Pancreas (tissue), 10 donors: ENCODE measurements around the gene UBR4. TPM values are rescaled to one million over a fixed set of nuclear protein-coding genes. Genes with fewer than 3 reads are reported as not detected.

ENCODE experiments used
- ATAC-seq, 4 donors: fragments of 200-7000 bp; cut with Tn5 transposase; one replicate each; pipeline versions ENCODE4 v1.8.0 to v1.9.1; 2020; ENCODE audit warnings: mild to moderate bottlenecking in 4 of 4, moderate library complexity in 4 of 4
- DNase-seq, 6 donors: peaks; one replicate each; pipeline ENCODE4 v3.0.0-alpha.2; 2020
- FAIRE-seq: peaks from 2 replicates; lab custom pipeline; 2012; peaks lifted over from hg19 to GRCh38; lab: Jason Lieb, UNC
- H3K27ac ChIP-seq, 4 donors: fragments of 200-600 bp; sonication (generic); 1 replicate in 3 of 4; 2 replicates in 1 of 4; pipeline versions ENCODE4 v1.5.0 to v1.8.0; 2020
- H3K27me3 ChIP-seq, 4 donors: fragments of 200-600 bp; one replicate each; pipeline ENCODE4 v1.8.0; 2021
- H3K36me3 ChIP-seq, 3 donors: fragments of 200-600 bp; sonication (generic) in 1 of 3; one replicate each; pipeline versions ENCODE4 v1.5.0 to v1.8.0; 2020 to 2021
- H3K4me1 ChIP-seq, 3 donors: fragments of 200-600 bp; one replicate each; pipeline ENCODE4 v1.8.0; 2021
- H3K4me3 ChIP-seq, 4 donors: fragments of 200-600 bp; sonication (generic) in 2 of 4; one replicate each; pipeline versions ENCODE4 v1.5.0 to v1.8.0; 2020 to 2021
- H3K9me3 ChIP-seq, 4 donors: fragments of 200-600 bp; one replicate each; pipeline ENCODE4 v1.8.0; 2021
- CTCF ChIP-seq, 4 donors: fragments of 200-600 bp; sonication (generic) in 3 of 4; IDR thresholded peaks; one replicate each; pipeline versions ENCODE4 v1.5.0 to v1.8.0; 2021; ENCODE audit warnings: antibody characterized with exemption in 4 of 4
- WGBS, 2 donors: extraction: QIAGEN DNeasy Blood & Tissue Kit; methylation state at CpG; one replicate each; pipeline ENCODE4 v1.1.7; 2013; 5-methylcytosine and 5-hydroxymethylcytosine counted together
- intact Hi-C, 3 donors: fragments of 100-400 bp; cut with DNase I; formaldehyde crosslinking; loops; one replicate each; pipeline versions ENCODE4 v1.11.1 to v1.14.2; 2022
- polyA plus RNA-seq, 2 donors: library from polyadenylated mRNA; stranded (reverse); fragments of 200-250 nt; gene quantifications; one replicate each; pipeline ENCODE4 v1.2.3, GENCODE V29; 2013
- total RNA-seq, 6 donors: library from RNA; stranded (reverse); fragmentation: NEBNext Ultra II Directional in 4 of 6; extraction: Animal tissue kit (Norgen Biotek cat#: 25700) in 4 of 6; gene quantifications; one replicate each; pipeline versions ENCODE4 v1.2.1 to v1.2.4, GENCODE V29; 2021 to 2023
- donor health status: healthy with polysubstance abuse.
- donor health status: DM: no; HTN: no; CAD: no; lungs with moderate emphysema.
- donor health status: DM: no; HTN: no; CAD: no.
- donor health status: control.
- donor health status: control.
- donor health status: Bipolar disorder and iron deficiency.
- donor health status: DM: yes; HTN: yes; CAD: no.
- donor health status: DM: no; HTN: no; CAD: no.
- donor health status: DM: no; HTN: no; CAD: no.
- donor health status: DM: yes; HTN: yes; CAD: no.

Gene UBR4
- total and polyA plus RNA-seq, 8 donors, result 45.3 to 140 (median 65.5) TPM

- Histone ChIP-seq H3K27ac (no peak overlapping the region), H3K4me3 (no peak overlapping the region), H3K36me3 (no peaks in the 10 kb centered on the region), H3K27me3 (no peaks in the 10 kb centered on the region), H3K4me1 (peaks cover 7 to 12% (median 10%) of the 10 kb centered on the region in 3 donors), H3K9me3 (no peaks in the 10 kb centered on the region)
- WGBS, 2 donors, result 70 to 90% methylated on average over 2 of the region's 2 CpGs
- ATAC-seq, result no peak
- no peak for TF ChIP-seq CTCF (IDR thresholded peaks at IDR 0.05)
- intact Hi-C loops, result no loop called here
- no peak for DNase-seq
- no peak for FAIRE-seq
Measured at GRCh38 chr1:19061798-19062197, 148.3 kb downstream of the UBR4 start.

GRCh38 chr1:19061343-19061742 is 148.7 kb downstream of the UBR4 start:
- Histone ChIP-seq H3K4me1 (peaks cover 2 to 8% (median 6%) of the 10 kb centered on the region in 3 donors), H3K4me3 (no peak overlapping the region), H3K27me3 (no peaks in the 10 kb centered on the region), H3K27ac (no peak overlapping the region), H3K36me3 (no peaks in the 10 kb centered on the region), H3K9me3 (no peaks in the 10 kb centered on the region)
- 87 to 100% methylated on average over 1 of the region's 1 CpG for WGBS, 2 donors
- intact Hi-C loops, result no loop called here
- TF ChIP-seq CTCF (IDR thresholded peaks at IDR 0.05), result no peak
- DNase-seq (no peak), FAIRE-seq (no peak), ATAC-seq (no peak)

DNA sequence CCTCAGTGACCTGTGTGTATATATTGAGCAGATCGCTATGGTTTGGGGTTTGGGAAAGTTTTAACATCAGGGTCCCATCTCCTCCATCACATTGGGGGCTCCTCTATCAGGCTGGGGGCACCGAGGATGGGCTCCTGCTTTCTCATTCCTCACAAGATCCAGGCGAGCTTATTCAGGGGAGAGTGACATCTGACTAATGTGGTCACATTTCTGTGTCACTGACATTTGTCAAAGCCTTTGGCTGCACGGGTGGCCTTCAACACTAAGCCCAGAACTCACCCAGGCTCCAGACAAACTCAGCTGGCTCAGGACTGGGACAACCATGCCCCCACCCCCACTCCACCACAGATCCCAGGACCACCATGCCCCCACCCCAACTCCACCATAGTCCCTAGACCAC is 150.3 kb downstream of the UBR4 start:
- no peak for TF ChIP-seq CTCF (IDR thresholded peaks at IDR 0.05)
- Histone ChIP-seq H3K27ac (no peak overlapping the region), H3K9me3 (no peaks in the 10 kb centered on the region), H3K4me3 (no peak overlapping the region), H3K27me3 (no peaks in the 10 kb centered on the region), H3K36me3 (no peaks in the 10 kb centered on the region), H3K4me1 (no peaks in the 10 kb centered on the region)
- intact Hi-C loops, result no loop called here
- no peak for DNase-seq
- no peak for FAIRE-seq
- no peak for ATAC-seq
- 45 to 56% methylated on average over 4 of the region's 4 CpGs for WGBS, 2 donors

- intact Hi-C loops, result no loop called here
- Histone ChIP-seq H3K4me3 (no peak overlapping the region), H3K4me1 (no peaks in the 10 kb centered on the region), H3K27ac (no peak overlapping the region), H3K36me3 (no peaks in the 10 kb centered on the region), H3K27me3 (no peaks in the 10 kb centered on the region), H3K9me3 (no peaks in the 10 kb centered on the region)
- no peak for TF ChIP-seq CTCF (IDR thresholded peaks at IDR 0.05)
- ATAC-seq, result no peak
- WGBS, 2 donors, result 67 to 73% methylated on average over 8 of the region's 8 CpGs
- no peak for FAIRE-seq
- no peak for DNase-seq
Measured at GRCh38 chr1:19058476-19058797, 151.6 kb downstream of the UBR4 start.

GRCh38 chr1:19057784-19058475 is 152.1 kb downstream of the UBR4 start:
- 67 to 72% methylated on average over 15 of the region's 15 CpGs for WGBS, 2 donors
- Histone ChIP-seq H3K27ac (no peak overlapping the region), H3K36me3 (no peaks in the 10 kb centered on the region), H3K27me3 (no peaks in the 10 kb centered on the region), H3K9me3 (no peaks in the 10 kb centered on the region), H3K4me3 (no peak overlapping the region), H3K4me1 (no peaks in the 10 kb centered on the region)
- no peak for TF ChIP-seq CTCF (IDR thresholded peaks at IDR 0.05)
- intact Hi-C loops, result no loop called here
- FAIRE-seq, result no peak
- ATAC-seq, result no peak
- no peak for DNase-seq
